Epithelial cell of proximal tubule (primary cell): ENCODE results near the gene RNASE1. TPM values are rescaled to one million over a fixed set of nuclear protein-coding genes. Genes with fewer than 3 reads are reported as not detected.
"Not testable (repeated sequence)": the region's sequence is repeated elsewhere in the genome, so short reads cannot be mapped to it uniquely, and the experiment has no call there.

Experiments used
- DNase-seq: peaks from one replicate; pipeline ENCODE4 v3.0.0-alpha.2; 2011; ENCODE audit warnings: low read depth
- H3K4me3 ChIP-seq: 2 replicates; pipeline ENCODE4 v1.5.1; 2011; ENCODE audit warnings: low read depth, mild to moderate bottlenecking, low read length
- CTCF ChIP-seq: conservative IDR thresholded peaks from 2 replicates; pipeline ENCODE4 v1.5.1; 2012; ENCODE audit warnings: low read depth, mild to moderate bottlenecking, low read length
- total RNA-seq: library from RNA; depleted of rRNA; stranded (reverse); fragments of >200 nt; gene quantifications from 2 replicates; pipeline ENCODE4 v1.2.3, GENCODE V29; 2015

RNASE1 gene
- total RNA-seq, 1 donor from 2014 or later, result 0.40 TPM

- TF ChIP-seq CTCF, result no peak
- no peak overlapping the region for H3K4me3 ChIP-seq
- DNase-seq, result no peak
These were observed 27.6 kb downstream of the RNASE1 start for GRCh38 chr14:20775043-20775442.

GRCh38 chr14:20774258-20774824 is 28.3 kb downstream of the RNASE1 start:
- H3K4me3 ChIP-seq, result no peak overlapping the region
- DNase-seq, result peak; percentile 4
- no peak for TF ChIP-seq CTCF

- TF ChIP-seq CTCF, result no peak
- no peak for DNase-seq
- no peak overlapping the region for H3K4me3 ChIP-seq
These were observed 30.0 kb downstream of the RNASE1 start for GRCh38 chr14:20772650-20773049.

GRCh38 chr14:20769421-20769820 is 33.2 kb downstream of the RNASE1 start:
- no peak overlapping the region for H3K4me3 ChIP-seq
- no peak for TF ChIP-seq CTCF
- no peak for DNase-seq

- H3K4me3 ChIP-seq, result no peak overlapping the region
- DNase-seq, result no peak
- no peak for TF ChIP-seq CTCF
These were observed 34.1 kb downstream of the RNASE1 start for GRCh38 chr14:20768593-20768892.

GRCh38 chr14:20760950-20761349 is 41.7 kb downstream of the RNASE1 start:
- no peak for DNase-seq
- no peak for TF ChIP-seq CTCF

GRCh38 chr14:20759465-20759864 is 43.2 kb downstream of the RNASE1 start:
- DNase-seq, H3K4me3 ChIP-seq: not testable (repeated sequence)

More at GRCh38 chr14:20760950-20761349, 41.7 kb downstream of the RNASE1 start:
- no peak overlapping the region for H3K4me3 ChIP-seq
